Measurements from ENCODE around the gene KIAA1217.

Gene KIAA1217

DNA sequence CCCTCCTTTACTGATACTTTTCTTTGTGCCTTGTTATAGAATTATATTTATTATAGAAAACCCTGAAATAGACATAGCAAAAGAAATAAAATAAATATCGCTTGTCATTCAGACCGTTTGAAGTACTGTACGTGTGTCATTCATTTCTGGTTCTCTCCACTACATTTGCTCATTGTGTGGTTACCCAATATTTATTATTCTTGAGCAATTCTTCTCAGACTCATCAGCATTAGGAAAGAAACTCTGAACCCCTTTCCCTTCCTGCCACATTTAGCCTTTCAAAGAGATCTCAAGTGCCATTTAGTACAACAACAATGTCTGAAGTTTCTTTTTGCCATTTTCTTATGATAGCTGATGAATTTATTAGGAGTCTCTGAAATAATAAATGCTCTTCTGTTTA is 154.1 kb downstream of the KIAA1217 start:
- intact Hi-C loops (cut with DNase I; ENCODE audit: low total_unique reads), result no loop called here
- Histone ChIP-seq H3K36me3 (no peaks in the 10 kb centered on the region), H3K4me3 (no peak overlapping the region), H3K9me3 (no peaks in the 10 kb centered on the region), H3K4me1 (no peaks in the 10 kb centered on the region), H3K27ac (no peak overlapping the region), H3K27me3 (no peaks in the 10 kb centered on the region)
- DNase-seq, result no peak
- TF ChIP-seq, protein P1, sequence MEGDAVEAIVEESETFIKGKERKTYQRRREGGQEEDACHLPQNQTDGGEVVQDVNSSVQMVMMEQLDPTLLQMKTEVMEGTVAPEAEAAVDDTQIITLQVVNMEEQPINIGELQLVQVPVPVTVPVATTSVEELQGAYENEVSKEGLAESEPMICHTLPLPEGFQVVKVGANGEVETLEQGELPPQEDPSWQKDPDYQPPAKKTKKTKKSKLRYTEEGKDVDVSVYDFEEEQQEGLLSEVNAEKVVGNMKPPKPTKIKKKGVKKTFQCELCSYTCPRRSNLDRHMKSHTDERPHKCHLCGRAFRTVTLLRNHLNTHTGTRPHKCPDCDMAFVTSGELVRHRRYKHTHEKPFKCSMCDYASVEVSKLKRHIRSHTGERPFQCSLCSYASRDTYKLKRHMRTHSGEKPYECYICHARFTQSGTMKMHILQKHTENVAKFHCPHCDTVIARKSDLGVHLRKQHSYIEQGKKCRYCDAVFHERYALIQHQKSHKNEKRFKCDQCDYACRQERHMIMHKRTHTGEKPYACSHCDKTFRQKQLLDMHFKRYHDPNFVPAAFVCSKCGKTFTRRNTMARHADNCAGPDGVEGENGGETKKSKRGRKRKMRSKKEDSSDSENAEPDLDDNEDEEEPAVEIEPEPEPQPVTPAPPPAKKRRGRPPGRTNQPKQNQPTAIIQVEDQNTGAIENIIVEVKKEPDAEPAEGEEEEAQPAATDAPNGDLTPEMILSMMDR (IDR thresholded peaks at IDR 0.05), result no peak

DNA sequence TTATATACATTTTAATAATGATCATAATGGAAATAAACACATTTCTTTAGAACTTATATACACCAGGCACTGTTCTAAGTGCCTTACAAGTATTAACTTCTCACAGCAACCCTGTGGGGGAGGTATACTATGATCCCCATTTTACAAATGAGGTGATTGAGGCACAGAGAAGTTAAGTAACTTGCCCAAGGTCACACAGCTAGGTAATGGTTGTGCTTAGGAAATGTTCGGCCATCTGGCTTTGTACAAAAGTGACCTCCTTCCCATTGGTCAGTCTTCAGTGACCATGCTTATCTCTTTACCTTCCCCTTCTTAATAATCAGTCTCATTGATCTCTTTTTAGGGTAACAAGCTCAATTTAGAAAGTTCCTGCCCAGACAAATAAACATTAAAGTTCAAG is 158.8 kb downstream of the KIAA1217 start:
- H3K27ac ChIP-seq, result no peak overlapping the region
- H3K4me1 ChIP-seq, result no peaks in the 10 kb centered on the region
- intact Hi-C loops (cut with DNase I; ENCODE audit: low total_unique reads), result no loop called here
- no peaks in the 10 kb centered on the region for H3K9me3 ChIP-seq
- H3K4me3 ChIP-seq, result no peak overlapping the region
- TF ChIP-seq, protein P1 (IDR thresholded peaks at IDR 0.05), result no peak
- H3K36me3 ChIP-seq, result no peaks in the 10 kb centered on the region
- no peak for DNase-seq
- H3K27me3 ChIP-seq, result no peaks in the 10 kb centered on the region

DNA sequence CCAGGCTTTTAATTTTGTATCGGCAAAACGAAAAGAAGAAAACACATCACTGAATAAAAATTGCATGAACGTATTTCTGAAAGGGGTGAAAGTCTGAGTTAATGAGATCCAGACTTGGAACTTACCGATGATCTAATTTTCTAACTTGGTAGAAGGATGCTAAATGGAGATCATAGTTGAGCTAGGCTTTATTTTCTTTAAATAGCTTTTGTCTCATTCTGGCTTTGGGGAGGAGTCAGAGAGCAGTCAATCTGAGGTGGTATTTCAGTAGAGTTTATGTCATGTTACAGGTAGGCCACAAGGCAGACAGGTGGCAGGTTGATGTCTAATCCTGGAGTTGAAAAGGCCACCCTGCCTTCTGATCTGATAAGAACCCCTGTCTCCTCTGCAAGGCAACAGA is 161.9 kb downstream of the KIAA1217 start:
- intact Hi-C loops (cut with DNase I; ENCODE audit: low total_unique reads), result no loop called here
- Histone ChIP-seq H3K27me3 (no peaks in the 10 kb centered on the region), H3K4me1 (peaks cover 0 to 3% (median 0%) of the 10 kb centered on the region in 4 donors), H3K36me3 (no peaks in the 10 kb centered on the region), H3K27ac (no peak overlapping the region), H3K4me3 (no peak overlapping the region), H3K9me3 (no peaks in the 10 kb centered on the region)
- TF ChIP-seq, protein P1 (IDR thresholded peaks at IDR 0.05), result no peak
- no peak for DNase-seq

DNA sequence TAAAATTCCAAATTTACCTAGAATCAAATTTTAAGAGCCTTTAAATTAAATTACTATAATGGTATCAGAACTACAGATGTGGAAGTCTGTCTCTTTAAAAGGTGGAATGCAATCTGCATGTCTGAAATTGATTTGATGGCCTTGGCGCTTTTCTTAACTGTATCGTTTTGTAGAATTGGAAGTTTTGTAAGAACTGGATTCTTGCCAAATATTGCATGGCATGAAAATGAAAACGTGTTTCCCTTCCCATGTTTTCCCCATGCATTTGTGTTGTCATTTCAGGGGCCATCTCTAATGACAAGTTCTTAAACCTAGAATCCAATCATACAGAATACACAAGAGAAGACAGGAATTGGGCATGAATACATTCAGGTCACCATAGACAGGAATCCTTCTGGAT is 162.5 kb downstream of the KIAA1217 start:
- Histone ChIP-seq H3K27me3 (no peaks in the 10 kb centered on the region), H3K4me1 (peaks cover 0 to 3% (median 0%) of the 10 kb centered on the region in 4 donors), H3K4me3 (no peak overlapping the region), H3K27ac (no peak overlapping the region), H3K9me3 (no peaks in the 10 kb centered on the region), H3K36me3 (no peaks in the 10 kb centered on the region)
- TF ChIP-seq, protein P1 (IDR thresholded peaks at IDR 0.05), result no peak
- intact Hi-C loops (cut with DNase I; ENCODE audit: low total_unique reads), result no loop called here
- no peak for DNase-seq

DNA sequence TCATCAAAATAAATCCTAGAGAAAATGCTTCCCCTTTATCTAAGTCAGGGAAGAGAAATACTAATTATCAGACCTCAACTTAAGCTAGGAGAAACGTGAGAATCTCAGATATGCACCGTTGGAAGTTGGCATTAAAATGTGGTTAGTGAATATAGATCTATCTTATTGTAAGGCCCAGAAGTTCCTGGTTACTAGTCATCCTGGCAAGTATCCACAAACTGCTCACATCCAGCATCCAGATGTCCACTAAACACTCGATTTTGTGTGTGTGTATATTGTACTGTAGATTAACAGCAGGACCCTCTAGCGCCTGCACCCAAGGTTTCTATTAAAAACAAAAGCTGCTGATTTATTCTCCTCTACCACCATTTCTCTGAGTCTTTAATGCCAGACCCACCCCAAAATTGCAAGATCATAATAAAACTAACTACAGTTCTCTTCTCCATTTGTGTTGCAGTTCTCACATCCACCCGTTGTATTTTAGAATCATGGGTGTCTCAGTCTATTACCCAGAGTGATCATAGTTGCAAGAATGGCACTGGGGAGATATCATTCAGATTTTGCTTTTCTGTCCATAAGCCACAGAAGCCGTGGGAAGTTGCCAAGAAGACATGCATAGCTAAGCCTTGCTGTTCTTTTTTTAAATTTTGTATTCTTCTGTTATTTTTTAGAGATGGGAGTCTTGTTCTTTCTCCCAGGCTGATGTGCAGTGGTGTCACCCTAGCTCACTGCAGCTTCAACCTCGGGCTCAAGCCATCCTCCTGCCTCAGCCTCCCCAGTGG is 165.4 kb downstream of the KIAA1217 start:
- H3K36me3 ChIP-seq, result no peaks in the 10 kb centered on the region
- no peaks in the 10 kb centered on the region for H3K9me3 ChIP-seq
- no peak for DNase-seq
- no peak overlapping the region for H3K4me3 ChIP-seq
- no peaks in the 10 kb centered on the region for H3K27me3 ChIP-seq
- H3K27ac ChIP-seq, result no peak overlapping the region
- intact Hi-C loops (cut with DNase I; ENCODE audit: low total_unique reads), result no loop called here
- TF ChIP-seq, protein P1 (IDR thresholded peaks at IDR 0.05), result no peak
- H3K4me1 ChIP-seq, result peaks cover 0 to 3% (median 0%) of the 10 kb centered on the region in 4 donors

Measured in tibial artery (tissue), 4 donors.